HG03354 (cell line): ENCODE results near the gene ZNF438.
"Not testable (repeated sequence)": the region's sequence is repeated elsewhere in the genome, so short reads cannot be mapped to it uniquely, and the experiment has no call there.

ENCODE experiments used
- ATAC-seq: cut with Tn5 transposase; IDR thresholded peaks from one replicate; pipeline ENCODE4 v1.9.1; 2021; ENCODE audit warnings: mild to moderate bottlenecking; ENCODE audit not compliant: unreplicated experiment, poor library complexity, severe bottlenecking

The ZNF438 gene, protein sequence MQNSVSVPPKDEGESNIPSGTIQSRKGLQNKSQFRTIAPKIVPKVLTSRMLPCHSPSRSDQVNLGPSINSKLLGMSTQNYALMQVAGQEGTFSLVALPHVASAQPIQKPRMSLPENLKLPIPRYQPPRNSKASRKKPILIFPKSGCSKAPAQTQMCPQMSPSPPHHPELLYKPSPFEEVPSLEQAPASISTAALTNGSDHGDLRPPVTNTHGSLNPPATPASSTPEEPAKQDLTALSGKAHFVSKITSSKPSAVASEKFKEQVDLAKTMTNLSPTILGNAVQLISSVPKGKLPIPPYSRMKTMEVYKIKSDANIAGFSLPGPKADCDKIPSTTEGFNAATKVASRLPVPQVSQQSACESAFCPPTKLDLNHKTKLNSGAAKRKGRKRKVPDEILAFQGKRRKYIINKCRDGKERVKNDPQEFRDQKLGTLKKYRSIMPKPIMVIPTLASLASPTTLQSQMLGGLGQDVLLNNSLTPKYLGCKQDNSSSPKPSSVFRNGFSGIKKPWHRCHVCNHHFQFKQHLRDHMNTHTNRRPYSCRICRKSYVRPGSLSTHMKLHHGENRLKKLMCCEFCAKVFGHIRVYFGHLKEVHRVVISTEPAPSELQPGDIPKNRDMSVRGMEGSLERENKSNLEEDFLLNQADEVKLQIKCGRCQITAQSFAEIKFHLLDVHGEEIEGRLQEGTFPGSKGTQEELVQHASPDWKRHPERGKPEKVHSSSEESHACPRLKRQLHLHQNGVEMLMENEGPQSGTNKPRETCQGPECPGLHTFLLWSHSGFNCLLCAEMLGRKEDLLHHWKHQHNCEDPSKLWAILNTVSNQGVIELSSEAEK

DNA sequence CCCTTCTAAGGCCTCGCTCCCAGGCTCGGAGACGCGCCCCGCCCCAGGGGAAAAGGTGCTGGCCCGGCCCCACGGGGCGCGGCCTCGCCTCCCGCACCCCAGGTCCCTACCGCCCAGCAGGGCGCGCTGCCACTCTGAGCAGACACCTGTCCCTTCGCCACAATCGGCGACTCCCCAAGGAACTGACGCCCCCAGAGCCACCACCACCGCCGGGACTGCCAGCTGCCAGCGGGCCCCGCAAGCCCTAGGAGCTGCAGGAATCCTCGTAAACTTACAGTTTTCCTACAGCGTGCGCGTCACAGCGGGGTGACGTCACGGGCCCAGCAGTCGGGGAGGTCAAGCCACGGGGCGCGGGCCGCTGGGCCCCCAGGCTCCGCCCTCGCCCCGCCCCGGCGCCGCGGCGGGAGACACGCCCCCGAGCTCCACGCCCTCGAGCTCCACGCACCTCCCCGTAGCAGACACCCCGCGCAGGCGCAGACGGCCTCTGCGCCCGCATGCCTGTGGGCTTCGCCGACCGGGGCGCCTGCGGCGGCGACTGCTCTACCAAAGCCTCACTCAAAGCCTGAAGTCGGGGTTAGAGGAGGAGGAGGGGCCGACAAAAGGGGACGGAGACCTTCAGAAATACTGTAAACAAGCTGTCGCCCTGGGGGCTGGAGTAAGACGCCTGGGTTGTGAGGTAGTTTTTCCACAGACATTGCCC is at the start of gene ZNF438:
ZNF438 (minus strand) TSS at position 308 of the 700 bp plus-strand sequence. CDS start 154,831 bp downstream, outside the sequence.
- peak; percentile 90 for ATAC-seq

DNA sequence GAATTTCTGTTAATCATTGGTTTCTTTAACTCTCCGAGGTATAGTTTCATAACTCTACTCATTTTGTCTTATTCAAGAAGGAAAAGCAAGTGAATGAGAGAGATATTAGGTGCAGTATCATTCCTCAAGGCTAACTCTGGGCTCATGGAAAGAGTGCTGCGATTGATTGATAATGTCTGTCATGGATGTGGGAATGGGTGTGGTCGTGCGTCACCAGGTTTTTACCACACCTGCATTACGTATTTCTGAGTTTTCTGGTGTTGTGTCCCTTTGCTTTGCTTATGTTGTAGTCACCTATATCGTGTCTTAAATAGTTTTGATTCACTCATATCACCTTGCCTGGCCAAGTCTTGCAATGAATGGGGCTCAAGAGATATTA is 44.9 kb upstream of the ZNF438 start:
- no peak for ATAC-seq

DNA sequence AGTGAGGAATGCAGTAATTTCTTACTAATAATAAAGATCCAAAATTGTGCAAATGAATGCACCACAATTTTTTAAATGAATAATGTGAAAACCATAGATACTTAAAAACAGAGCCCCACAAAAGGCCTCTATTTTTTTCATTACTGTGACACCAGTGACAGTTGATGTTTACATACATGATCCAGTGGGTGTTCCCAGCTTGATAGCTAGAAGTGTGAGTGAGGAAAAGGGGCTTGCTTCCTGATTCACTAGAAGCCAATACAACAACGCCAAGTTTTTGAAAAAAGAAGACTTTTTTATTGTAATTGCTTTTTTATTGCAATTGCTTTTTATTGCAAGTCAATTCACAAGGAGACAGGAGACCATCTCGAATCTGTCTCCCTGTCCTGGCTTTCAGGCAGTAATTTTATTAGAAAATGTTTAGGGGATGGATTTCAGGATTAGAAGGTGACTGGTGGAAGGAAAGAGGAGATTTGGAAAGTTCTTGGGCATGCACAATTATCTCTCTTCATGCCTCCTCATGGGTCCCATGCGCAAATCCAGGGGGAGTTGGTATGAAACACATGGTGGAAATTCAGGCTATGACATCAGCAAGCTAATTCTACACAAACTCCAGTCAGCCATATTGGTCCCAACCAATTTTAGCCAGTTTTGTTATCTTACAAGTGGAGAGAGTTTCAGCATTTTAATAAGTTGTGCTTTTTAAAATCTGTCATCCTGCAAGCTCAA is 44.4 kb upstream of the ZNF438 start:
- no peak for ATAC-seq

DNA sequence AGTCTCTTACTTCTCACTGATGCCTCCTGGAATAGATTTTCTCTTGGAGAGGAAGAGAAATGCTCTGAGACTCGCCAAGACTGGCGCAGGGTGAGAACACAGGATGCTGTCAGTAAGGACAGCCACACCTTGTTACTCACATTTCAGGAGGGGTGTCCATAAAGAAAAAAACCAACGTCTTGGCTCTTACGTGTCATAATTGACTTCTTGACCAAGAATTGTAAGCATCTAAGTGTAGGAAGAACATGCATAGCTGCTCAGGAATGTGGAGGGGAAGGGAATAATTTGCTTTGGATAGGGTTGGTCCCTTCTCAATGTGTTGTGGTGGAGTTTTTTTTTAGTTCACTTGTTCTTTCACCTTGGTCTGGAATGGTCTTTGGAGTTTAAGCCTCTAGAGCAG is 43.8 kb upstream of the ZNF438 start:
- no peak for ATAC-seq

DNA sequence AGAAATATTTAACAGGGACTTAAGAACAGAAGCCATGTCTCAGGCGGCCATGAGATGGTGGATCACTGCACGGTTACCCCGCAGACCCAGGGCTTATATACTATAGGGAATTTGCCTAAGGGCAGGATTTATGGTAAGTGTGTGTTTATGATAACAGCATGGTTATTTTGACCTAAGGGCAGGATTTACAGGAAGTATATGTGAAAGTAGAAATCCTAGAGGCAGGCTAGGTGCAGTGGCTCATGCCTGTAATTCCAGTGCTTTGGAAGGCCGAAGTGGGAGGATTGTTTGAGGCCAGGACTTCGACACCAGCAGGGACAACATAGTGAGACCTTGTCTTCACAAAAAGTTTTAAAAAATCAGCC is 43.0 kb upstream of the ZNF438 start:
- no peak for ATAC-seq

DNA sequence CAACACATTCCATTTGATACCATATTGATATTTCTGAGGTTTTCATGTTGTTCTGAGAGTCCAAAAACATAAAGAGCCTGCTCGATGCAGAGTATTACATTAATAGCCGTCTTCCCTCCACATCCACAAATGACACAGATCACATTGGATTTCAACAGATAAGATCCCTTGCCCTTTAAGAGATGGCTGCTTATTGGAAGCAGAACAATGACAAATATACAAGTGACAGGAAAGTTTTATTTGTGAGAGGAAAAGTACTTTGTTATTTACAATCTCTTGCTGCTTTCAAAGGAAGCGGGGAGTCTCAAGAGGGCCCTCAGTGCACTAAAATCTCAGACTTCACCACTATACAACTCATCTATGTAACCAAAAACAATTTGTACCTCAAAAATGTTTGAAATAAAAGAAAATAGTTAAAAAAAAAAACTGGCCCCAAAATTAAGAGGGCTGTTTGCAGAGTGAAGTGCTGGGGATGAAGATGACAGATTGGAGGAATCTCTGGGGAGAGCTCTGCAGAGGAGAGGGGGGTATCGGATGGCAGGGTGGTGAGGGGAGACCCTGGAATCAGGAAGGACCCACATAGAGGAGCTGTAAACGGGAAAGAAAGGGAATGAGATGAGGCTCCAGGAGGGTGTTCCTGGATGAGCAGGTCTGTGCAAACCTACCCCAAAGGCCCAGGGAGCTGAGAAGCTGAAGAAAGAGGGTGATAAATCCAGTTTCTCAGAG is 42.5 kb upstream of the ZNF438 start:
- ATAC-seq = no peak

DNA sequence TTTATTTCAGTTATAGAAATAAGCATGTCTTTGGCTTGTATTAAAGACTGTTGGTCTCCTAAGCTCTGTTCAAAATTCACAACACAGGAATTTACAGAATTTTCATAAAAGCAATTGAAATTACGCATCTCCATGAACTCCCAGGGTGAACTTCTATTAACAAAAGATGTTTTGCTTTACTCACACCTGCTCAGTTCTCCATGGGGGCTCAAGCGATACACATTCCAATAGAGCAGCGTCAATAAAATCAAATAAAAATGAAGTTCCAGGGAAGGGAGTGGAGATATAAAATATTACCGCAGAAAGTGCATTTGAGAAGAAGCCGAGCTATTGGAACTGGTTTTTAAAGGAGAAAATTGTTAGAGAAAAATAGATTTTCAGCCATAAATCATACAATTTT is 41.5 kb upstream of the ZNF438 start:
- ATAC-seq = no peak

DNA sequence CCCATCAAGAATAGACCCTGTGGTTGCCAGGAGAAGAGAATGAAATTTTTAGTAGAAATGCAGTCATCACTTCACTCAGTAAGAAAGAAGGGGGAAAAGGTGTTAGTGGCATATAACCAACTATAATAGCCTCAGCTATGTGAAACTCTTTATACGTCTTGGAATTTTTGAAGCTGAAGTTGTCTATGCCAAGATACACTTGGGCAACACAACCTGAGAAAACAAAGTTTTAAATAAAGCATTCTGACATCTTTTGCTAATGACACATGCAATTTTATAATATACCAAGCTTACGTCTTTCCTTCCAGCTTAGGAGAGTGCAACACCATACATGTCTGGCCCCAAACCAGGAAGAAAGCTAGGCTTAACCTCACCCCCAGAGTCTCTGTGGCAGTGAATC is 40.8 kb upstream of the ZNF438 start:
- no peak for ATAC-seq

DNA sequence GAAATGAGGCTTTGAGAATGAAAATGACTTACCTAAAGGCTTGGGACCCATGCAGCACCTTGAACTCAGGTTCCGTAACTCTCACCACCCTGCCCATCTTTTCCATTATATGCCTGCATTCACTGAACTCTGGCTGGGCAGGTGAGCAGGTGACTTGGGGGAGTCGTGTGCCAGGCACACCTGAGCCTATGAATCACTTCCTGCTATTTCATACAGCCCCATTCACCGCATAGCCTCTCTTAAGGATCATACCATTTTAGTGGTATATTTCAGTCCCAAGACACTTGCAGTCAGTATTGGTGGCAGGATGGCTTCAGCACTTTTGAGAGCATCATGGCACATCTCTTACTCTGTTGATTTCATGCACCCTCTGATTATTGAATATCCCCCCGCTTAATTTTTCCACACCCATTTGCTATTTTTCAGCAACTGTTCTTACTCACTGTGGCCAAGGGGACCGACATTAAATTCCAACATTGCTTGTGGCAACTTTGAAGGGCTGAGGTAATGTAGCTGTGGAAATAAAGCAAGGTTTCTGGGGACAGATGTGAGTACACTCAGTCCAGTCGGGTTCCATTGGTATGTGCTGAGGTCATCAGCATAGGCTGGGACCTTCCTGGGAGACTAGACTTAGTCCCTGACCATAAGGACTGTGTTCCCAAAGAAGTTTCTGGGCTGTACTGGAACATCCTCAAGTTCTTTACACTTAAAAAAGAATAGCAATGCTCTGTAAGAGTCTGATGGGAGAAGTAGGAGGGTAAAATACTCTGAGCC is 39.8 kb upstream of the ZNF438 start:
- ATAC-seq = no peak

DNA sequence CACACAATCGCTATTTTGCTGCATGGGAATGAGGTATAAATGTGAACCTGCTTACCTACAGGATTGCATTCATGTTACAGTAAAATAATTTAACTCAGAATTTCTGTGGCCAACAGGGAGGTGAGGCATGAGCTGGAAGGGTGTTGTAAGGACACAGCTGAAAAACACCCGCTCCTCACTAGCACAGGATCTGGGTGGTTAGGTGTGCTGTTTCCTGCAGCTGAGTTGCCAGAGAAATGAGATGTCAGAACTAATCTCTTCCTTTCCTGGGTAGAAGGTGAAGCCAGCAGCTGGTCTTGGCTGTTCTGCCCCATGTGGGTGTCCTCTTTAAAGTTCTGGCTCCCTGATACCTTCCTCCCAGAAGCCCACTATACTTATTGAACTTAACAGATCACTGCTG is 39.0 kb upstream of the ZNF438 start:
- no peak for ATAC-seq

DNA sequence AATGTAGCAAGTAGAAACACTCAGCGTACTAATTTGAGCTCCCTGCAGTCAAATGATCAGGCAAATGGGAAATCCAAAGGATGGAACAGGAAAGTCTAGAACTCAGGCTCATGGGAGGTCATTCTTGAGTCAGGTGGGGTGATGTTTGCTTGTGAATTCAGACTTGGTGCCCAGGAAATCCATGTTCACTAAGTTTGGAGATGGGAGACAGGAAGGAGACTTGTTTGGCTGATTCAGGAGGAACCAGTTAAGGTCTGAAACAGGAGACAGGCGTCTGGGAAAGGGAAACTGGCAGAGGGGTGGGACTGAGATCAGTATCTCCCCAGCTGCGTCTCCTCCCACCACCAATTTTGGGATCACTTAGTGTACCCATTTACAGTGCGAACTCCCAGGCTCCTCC is 38.4 kb upstream of the ZNF438 start:
- no peak for ATAC-seq

DNA sequence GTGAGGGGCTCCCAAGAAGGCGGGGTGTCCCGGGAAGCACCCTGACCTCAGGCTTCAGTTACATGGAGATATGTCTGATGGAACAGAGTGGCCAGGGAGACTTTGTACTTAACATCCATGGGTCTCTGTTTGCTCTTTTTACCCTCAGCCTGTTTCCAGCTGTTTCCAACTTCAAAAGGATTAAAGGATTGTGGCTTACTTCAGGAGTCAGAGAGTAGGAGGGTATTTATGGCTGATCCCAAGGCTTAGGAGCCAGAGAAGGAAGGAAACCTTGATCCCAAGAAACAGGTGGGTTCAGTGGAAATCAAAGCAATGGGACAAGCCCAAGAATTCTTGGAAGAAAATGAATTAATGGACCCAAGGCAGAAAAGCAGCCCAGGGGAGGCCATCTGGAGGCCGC is 37.7 kb upstream of the ZNF438 start:
- no peak for ATAC-seq

DNA sequence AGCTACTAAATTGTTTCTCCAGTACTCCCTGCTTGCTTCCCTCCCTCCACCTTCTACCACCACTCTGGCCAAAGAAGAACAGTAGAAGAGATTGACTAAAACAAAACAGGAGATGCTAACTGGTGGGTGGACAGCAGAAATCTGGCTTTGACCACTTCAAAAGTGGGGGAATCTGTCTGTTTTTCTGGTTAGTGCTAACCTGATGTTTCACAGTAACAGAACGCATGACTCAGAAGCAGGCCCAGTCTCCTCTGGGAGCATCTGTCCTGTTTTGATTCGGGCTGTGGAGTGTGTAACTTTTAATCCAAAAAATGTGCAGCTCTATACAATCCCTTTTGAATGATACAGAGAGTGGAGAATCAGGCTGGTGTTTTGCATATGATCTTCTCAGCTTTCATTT is 32.7 kb upstream of the ZNF438 start:
- no peak for ATAC-seq

DNA sequence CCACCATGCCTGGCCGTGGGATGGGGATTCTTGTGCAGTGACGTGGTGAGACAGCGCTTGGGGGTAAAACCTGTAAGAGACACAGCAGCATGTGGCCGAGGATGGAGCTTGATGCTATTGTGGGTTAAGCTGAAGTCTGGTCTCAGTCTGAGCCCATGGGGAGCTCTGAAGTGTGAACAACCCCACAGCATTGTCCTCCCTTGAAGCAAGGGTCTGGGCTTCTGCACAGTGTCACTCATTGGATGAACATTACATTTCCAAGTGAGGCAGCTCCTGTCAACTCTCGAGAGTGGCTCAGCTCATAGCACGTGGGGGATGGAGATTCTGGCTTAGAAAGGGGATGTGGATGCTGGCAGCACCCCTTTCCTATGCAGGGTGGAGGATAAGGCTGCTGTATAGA is 32.2 kb upstream of the ZNF438 start:
- ATAC-seq = no peak

DNA sequence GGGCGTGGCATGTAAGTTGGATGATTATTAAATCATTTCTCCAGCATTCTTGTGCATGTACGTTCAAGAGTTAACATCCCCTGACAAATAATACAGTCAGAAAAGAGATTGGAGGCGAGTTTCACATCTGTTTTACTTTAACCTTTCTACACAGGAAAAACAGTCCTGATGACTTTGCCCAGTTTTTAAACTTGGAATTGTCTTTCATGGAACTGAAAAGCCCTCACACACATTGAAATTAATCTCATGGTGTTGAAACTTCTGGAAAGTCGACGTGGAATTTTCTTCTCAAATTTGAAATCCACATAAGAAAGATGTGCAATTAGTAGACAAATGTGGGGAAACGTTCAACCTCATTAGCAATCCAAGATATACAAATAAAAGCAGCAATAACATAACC is 31.2 kb upstream of the ZNF438 start:
- no peak for ATAC-seq

DNA sequence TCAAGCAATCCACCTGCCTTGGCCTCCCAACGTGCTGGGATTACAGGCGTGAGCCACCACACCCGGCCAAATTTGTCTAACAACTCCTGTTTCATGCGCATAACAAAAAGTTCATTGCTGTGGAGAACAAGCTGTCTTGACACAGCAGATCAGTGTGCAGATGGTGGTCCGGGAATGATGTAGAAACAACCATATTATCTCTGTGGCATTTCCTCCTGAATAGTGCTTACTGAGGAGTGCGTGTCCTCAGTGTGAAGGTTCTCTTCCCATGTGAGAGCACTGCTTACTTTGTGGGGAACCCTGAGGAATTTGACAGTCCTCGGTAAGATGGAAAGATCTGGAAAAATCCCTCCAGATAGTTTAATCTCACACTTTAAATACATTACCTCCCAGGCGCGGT is 30.3 kb upstream of the ZNF438 start:
- ATAC-seq = no peak

DNA sequence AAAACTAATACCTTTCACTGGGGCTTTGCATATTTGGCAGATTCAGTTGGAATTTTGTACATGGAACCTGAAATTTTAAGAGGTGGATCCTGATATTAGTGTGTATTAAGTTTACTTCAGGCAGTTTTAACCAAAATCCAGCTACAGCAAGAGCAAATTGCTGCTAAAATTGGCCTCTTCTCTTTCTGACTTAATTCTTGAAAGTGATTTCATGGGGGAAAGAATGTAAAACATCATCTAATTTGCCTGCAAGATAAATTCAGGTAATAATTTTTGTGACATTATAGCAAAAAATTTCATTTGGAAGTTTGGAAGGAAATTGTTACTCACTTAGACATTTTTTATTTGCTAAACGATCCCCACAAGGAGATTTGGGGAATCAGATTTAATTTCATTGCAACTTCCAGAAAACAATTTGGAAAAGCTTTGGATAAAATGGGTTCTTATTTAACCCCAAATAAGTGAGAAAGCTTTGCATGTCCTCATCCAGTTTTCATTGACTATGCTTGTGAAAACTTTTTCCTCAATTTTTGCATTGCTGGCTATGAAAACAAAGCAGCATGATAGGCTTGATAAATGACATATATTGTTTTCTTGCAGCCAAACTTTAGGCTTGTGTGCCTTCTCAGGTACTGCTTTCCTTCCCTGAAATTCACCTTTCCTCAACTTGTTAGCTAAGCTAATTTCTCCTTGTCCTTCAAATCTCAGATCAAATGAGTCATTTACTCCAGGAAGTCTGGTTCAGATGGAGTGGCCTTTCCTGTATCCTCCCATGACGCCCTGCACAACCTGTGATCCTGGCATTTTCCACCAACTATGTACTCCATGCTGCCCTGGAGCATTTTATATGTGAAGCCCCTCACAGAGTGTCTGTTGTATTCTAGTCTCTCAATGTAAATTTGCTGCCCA is 27.4 kb upstream of the ZNF438 start:
- ATAC-seq = no peak

DNA sequence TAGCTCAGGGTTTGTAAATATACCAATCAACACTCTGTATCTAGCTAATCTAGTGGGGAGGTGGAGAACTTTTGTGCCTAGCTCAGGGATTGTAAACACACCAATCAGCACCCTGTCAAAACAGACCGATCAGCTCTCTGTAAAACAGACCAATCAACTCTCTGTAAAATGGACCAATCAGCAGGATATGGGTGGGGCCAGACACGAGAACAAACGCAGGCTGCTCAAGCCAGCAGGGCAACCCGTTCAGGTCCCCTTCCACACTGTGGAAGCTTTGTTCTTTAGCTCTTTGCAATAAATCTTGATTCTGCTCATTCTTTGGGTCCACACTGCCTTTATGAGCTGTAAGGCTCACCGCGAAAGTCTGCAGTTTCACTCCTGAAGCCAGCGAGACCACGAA is 25.0 kb upstream of the ZNF438 start:
- ATAC-seq = not testable (repeated sequence)
